ENCODE measurements around the gene KANSL1. TPM values are rescaled to one million over a fixed set of nuclear protein-coding genes. Genes with fewer than 3 reads are reported as not detected.

The KANSL1 gene
- total and polyA plus RNA-seq, 2 experiments from 2014 or later, result 49.0 to 206 TPM

DNA sequence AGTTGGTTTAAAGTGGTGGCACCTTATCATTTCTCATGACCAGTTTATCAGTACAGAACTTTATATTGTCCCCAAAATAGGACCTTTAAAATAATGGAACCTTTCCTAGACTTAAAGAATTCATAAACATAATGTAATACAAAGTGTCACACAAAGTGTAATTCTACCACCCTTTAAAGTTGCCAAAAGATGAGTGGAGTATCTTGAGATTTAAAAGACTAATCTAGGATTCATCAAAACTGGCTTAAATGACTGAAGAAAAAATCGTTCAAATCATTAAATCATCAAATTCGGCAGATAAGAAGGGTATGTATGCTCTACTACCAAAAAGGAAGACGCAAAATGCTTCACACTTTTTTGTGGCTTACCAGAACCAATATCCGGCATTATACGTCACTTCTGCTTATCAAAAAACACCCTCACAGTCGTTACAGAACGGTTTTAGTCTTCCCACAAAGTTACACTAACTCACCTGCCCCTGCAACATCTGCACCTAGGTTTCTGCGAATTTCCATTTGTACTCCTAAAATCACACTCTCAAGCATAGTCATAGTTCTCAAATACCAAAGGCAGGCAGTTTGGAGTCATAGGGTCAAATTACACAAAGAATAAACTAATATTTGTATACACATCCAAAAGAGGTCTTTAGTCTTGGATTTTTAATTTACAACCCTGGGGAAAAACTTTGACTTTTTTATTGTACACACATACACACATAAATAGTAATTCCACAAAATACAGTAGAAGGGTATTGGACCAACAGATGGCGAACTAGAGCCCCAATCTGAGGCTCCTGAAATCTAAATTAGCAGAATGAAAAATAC lies 1.4 kb upstream of the KANSL1 start:
- H3K27ac ChIP-seq (ENCODE audit: low read depth), result peak overlapping the region; percentile 94
- peaks cover 16% of the 10 kb centered on the region for H3K27me3 Mint-ChIP-seq (ENCODE audit: insufficient read depth, low read depth, poor library complexity)
- H4K20me1 ChIP-seq (replicated peaks; ENCODE audit: insufficient read depth), result peaks cover 29% of the 10 kb centered on the region
- no peak for ATAC-seq
- peak overlapping the region; percentile 76 for H3K4me2 ChIP-seq
- no peaks in the 10 kb centered on the region for H3K36me3 ChIP-seq (ENCODE audit: insufficient read depth)
- H3K27me3 ChIP-seq (ENCODE audit: insufficient read depth), result no peaks in the 10 kb centered on the region
- H2AFZ ChIP-seq, result no peak overlapping the region
- peaks cover 51% of the 10 kb centered on the region for H3K36me3 Mint-ChIP-seq (ENCODE audit: low read depth)
- 0 out of 2 replicates have a peak, but pooled peaks cover 10% of the 10 kb centered on the region for H3F3A ChIP-seq (replicated peaks; ENCODE audit: low read depth)
- H3K4me1 ChIP-seq (ENCODE audit: insufficient read depth), result peaks cover 22% of the 10 kb centered on the region
- peak; percentile 73 for DNase-seq (ENCODE audit: low spot score)
- H3K4me3 ChIP-seq, result peak overlapping the region; percentile 54
- peak overlapping the region; percentile 85 for H3K27ac Mint-ChIP-seq
- peaks cover 85% of the 10 kb centered on the region for H3K79me2 ChIP-seq (replicated peaks; ENCODE audit: insufficient read depth)
- H3K9me2 ChIP-seq (ENCODE audit: insufficient read depth), result no peaks in the 10 kb centered on the region
- H3K4me1 Mint-ChIP-seq, result peaks cover 20% of the 10 kb centered on the region
- H3K9me3 Mint-ChIP-seq, result peaks cover 21% of the 10 kb centered on the region
- peak overlapping the region; percentile 80 for H3K4me3 Mint-ChIP-seq
- TF ChIP-seq, protein P1, sequence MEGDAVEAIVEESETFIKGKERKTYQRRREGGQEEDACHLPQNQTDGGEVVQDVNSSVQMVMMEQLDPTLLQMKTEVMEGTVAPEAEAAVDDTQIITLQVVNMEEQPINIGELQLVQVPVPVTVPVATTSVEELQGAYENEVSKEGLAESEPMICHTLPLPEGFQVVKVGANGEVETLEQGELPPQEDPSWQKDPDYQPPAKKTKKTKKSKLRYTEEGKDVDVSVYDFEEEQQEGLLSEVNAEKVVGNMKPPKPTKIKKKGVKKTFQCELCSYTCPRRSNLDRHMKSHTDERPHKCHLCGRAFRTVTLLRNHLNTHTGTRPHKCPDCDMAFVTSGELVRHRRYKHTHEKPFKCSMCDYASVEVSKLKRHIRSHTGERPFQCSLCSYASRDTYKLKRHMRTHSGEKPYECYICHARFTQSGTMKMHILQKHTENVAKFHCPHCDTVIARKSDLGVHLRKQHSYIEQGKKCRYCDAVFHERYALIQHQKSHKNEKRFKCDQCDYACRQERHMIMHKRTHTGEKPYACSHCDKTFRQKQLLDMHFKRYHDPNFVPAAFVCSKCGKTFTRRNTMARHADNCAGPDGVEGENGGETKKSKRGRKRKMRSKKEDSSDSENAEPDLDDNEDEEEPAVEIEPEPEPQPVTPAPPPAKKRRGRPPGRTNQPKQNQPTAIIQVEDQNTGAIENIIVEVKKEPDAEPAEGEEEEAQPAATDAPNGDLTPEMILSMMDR (conservative IDR thresholded peaks at IDR 0.05; ENCODE audit: low read depth in 2 of 2), result peak; percentile 61 to 97
- TF ChIP-seq EZH2phosphoT487 (IDR thresholded peaks at IDR 0.05; ENCODE audit: unreplicated experiment), result no peak

DNA sequence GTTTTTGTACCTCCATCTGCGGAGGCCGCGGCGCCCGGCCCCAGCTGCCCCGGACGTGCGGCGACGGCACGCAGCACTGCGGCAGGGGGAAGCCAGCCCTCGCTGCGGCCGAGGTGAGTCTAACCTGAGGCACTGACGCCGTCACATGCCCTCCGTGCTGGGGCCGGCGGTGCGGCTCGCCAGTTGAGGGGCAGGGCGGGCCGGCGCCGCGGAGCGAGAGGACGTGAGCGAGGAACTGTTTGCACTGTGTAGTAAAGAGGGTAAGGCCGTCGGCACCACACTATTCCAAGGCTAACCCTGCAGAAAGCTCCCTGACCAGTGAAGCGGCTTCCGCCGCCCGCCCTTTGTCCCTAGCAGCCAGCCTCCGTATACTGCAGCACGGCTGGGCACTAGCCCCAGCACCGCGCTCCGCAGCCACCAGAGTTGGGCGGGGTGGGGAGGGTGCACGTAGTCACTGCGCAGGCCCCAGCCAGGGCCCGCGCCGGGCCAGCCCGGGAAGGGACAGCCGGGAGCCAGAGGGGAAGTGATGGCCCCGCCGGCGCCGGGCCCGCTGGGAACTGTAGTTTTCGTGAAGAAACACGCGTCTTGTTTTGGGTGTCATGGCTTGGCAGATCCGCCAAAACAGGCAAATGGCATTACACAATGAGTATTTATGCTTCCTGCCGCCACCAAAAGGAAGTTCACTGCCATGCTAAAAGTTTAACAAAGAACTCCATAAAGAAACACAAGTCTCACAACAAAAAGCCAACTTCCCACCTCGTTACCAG lies 580 bp upstream of the KANSL1 start:
- Histone ChIP-seq H3K27me3 (ENCODE audit: insufficient read depth) (no peaks in the 10 kb centered on the region), H3K9me2 (ENCODE audit: insufficient read depth) (no peaks in the 10 kb centered on the region), H3K4me3 (peak overlapping the region; percentile 54), H3K4me1 (ENCODE audit: insufficient read depth) (peaks cover 30% of the 10 kb centered on the region), H4K20me1 (replicated peaks; ENCODE audit: insufficient read depth) (peaks cover 37% of the 10 kb centered on the region), H3F3A (replicated peaks; ENCODE audit: low read depth) (0 out of 2 replicates have a peak, but pooled peaks cover 10% of the 10 kb centered on the region), H3K36me3 (ENCODE audit: insufficient read depth) (no peaks in the 10 kb centered on the region), H2AFZ (no peak overlapping the region), H3K4me2 (peak overlapping the region; percentile 76), H3K27ac (ENCODE audit: low read depth) (peak overlapping the region; percentile 94), H3K79me2 (replicated peaks; ENCODE audit: insufficient read depth) (peaks cover 85% of the 10 kb centered on the region)
- H3K27me3 Mint-ChIP-seq (ENCODE audit: insufficient read depth, low read depth, poor library complexity), result peaks cover 16% of the 10 kb centered on the region
- peak overlapping the region; percentile 91 for H3K27ac Mint-ChIP-seq
- DNase-seq (ENCODE audit: low spot score) (peak; percentile 97), ATAC-seq (peak; percentile 88)
- H3K36me3 Mint-ChIP-seq (ENCODE audit: low read depth), result peaks cover 47% of the 10 kb centered on the region
- peaks cover 27% of the 10 kb centered on the region for H3K4me1 Mint-ChIP-seq
- H3K9me3 Mint-ChIP-seq, result peaks cover 18% of the 10 kb centered on the region
- peak overlapping the region; percentile 80 for H3K4me3 Mint-ChIP-seq
- TF ChIP-seq ZNF114 (CRISPR knock-in tag; IDR thresholded peaks at IDR 0.05), result no peak
- TF ChIP-seq NANOG (IDR thresholded peaks at IDR 0.05; ENCODE audit: borderline replicate concordance), result no peak
- TF ChIP-seq, protein P2, sequence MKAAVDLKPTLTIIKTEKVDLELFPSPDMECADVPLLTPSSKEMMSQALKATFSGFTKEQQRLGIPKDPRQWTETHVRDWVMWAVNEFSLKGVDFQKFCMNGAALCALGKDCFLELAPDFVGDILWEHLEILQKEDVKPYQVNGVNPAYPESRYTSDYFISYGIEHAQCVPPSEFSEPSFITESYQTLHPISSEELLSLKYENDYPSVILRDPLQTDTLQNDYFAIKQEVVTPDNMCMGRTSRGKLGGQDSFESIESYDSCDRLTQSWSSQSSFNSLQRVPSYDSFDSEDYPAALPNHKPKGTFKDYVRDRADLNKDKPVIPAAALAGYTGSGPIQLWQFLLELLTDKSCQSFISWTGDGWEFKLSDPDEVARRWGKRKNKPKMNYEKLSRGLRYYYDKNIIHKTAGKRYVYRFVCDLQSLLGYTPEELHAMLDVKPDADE (IDR thresholded peaks at IDR 0.05), result peak; percentile 88
- TF ChIP-seq, protein P1 (conservative IDR thresholded peaks at IDR 0.05; ENCODE audit: low read depth in 2 of 2), result no peak; a peak in 1 of 4 replicates
- TF ChIP-seq CREB1 (CRISPR knock-in tag; IDR thresholded peaks at IDR 0.05; ENCODE audit: low read depth), result peak; percentile 82
- no peak for TF ChIP-seq JUNB (IDR thresholded peaks at IDR 0.05; ENCODE audit: unreplicated experiment)
